LNCAP (cell line): ENCODE results near the gene AQP1.

ENCODE experiments used
- CTCF ChIP-seq: fragments of 450-650 bp; IDR thresholded peaks from 2 replicates; pipeline ENCODE4 v1.5.1; 2017; ENCODE audit warnings: mild to moderate bottlenecking

The AQP1 gene

GRCh38 chr7:30941582-30942323 lies 30.1 kb downstream of the AQP1 start:
- no peak for TF ChIP-seq CTCF

- TF ChIP-seq CTCF, result no peak
Measured at GRCh38 chr7:30950197-30950596, 38.5 kb downstream of the AQP1 start.

- no peak for TF ChIP-seq CTCF
Measured at GRCh38 chr7:30954914-30955313, 43.3 kb downstream of the AQP1 start.

- no peak for TF ChIP-seq CTCF
Measured at GRCh38 chr7:30956704-30957103, 45.1 kb downstream of the AQP1 start.

GRCh38 chr7:30963842-30964241 lies 52.2 kb downstream of the AQP1 start, which contains the start of gene GHRHR:
TSS of gene GHRHR (plus strand) at chr7:30963953. CDS start at chr7:30964069, 116 bp downstream.
- TF ChIP-seq CTCF, result no peak

- no peak for TF ChIP-seq CTCF
Measured at GRCh38 chr7:30965372-30965771, 53.7 kb downstream of the AQP1 start.

GRCh38 chr7:30965883-30966282 lies 54.2 kb downstream of the AQP1 start:
- TF ChIP-seq CTCF, result no peak

DNA sequence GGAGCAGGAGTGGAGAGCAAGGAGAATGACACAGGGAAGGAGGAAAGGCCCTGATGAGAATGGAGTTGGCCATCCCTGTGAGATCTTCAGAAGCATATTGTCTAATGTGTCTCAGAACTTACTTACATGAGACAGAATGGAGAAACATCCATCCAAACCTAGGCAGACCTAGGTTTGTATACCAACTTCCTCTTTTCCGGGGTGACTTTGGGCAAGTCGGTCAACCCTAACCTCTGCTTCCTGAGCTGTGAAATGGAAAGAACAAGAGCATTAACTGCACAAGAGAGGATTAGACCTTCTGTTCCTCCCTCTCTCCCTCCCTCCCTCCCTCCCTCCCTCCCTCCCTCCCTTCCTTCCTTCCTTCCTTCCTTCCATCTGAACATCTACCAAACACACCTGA lies 56.6 kb downstream of the AQP1 start:
- TF ChIP-seq CTCF, result no peak
